ENCODE results near the gene APOC4. TPM values are rescaled to one million over a fixed set of nuclear protein-coding genes. Genes with fewer than 3 reads are reported as not detected.
"Not testable (repeated sequence)": the region's sequence is repeated elsewhere in the genome, so short reads cannot be mapped to it uniquely, and the experiment has no call there.

Gene APOC4
- total RNA-seq, 2 experiments from 2014 or later: not detected

GRCh38 chr19:44957526-44957925, 15.5 kb downstream of the APOC4 start:
- ATAC-seq: no peak
- CTCF ChIA-PET: interaction anchor here (1.1 to 1.2 kb wide), 2 partner anchors 31 to 102 kb away, joined by 3 read pairs; no protein-coding TSS in a partner anchor
- peaks cover 40% of the 10 kb centered on the region for H3K4me1 Mint-ChIP-seq

DNA sequence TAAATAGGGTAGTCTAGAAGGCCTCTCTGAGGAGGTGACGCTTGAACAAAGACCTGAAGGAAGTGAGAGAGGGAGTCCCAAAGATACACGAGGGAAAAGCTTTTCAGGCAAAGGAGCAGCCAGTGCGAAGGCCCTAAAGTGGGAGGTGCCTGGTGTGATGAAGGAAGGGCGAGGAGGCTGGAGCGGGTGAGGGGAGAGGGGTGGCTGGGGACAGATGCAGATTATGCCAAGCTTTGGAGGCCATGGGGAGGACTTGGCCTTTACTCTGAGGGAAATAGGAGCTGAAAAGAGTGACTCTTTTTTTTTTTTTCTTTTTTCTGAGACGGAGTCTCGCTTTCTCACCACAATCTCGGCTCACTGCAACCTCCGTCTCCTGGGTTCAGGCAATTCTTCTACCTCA, 16.1 kb downstream of the APOC4 start:
- Mint-ChIP-seq H3K4me3 (no peak overlapping the region), H3K9me3 (ENCODE audit: low read depth) (no peaks in the 10 kb centered on the region), H3K27me3 (no peaks in the 10 kb centered on the region), H3K36me3 (peaks cover 3% of the 10 kb centered on the region), H3K4me1 (peaks cover 40% of the 10 kb centered on the region), H3K27ac (peak overlapping the region; percentile 48)
- DNase-seq (no peak), ATAC-seq (no peak)
- CTCF ChIA-PET: interaction anchor here (0.7 kb wide), 1 partner anchor 506 kb away, joined by 3 read pairs; no protein-coding TSS in a partner anchor

More at GRCh38 chr19:44957526-44957925, 15.5 kb downstream of the APOC4 start:
- no peak for DNase-seq
- no peaks in the 10 kb centered on the region for H3K9me3 Mint-ChIP-seq (ENCODE audit: low read depth)
- H3K27ac Mint-ChIP-seq: peak overlapping the region; percentile 24
- no peaks in the 10 kb centered on the region for H3K27me3 Mint-ChIP-seq
- H3K4me3 Mint-ChIP-seq: no peak overlapping the region
- peaks cover 2% of the 10 kb centered on the region for H3K36me3 Mint-ChIP-seq

DNA sequence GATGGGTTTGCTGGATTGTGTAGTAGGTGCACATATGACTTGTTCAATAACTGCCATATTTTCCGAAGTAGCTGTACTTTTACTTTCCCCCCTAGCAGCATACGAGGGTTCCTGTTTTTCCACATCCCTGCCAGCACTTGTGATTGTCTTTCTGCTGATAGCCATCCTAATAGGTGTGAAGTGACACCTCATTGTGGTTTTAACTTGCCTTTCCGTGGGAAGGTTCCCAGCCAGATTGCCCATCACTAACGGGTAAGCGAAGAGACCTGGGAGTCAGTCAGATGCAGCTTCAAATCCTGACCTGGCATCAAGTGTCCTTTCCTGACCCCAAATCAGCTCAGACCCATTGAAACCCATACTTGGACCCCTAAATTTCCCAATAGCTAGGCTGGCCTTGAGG, 17.7 kb downstream of the APOC4 start:
- Mint-ChIP-seq H3K36me3 (peaks cover 9% of the 10 kb centered on the region), H3K4me3 (no peak overlapping the region), H3K27ac (no peak overlapping the region), H3K9me3 (ENCODE audit: low read depth) (no peaks in the 10 kb centered on the region), H3K4me1 (peaks cover 32% of the 10 kb centered on the region), H3K27me3 (no peaks in the 10 kb centered on the region)
- CTCF ChIA-PET: interaction anchor here (0.7 to 1.2 kb wide), 2 partner anchors 9 to 176 kb away, joined by 3 read pairs; no protein-coding TSS in a partner anchor
- no peak for DNase-seq
- ATAC-seq: no peak

GRCh38 chr19:44960906-44961728, 19.1 kb downstream of the APOC4 start:
- peaks cover 26% of the 10 kb centered on the region for H3K4me1 Mint-ChIP-seq
- peaks cover 9% of the 10 kb centered on the region for H3K36me3 Mint-ChIP-seq
- CTCF ChIA-PET: interaction anchor here (1.0 kb wide), 1 partner anchor 98 kb away, joined by 4 read pairs; no protein-coding TSS in a partner anchor
- no peaks in the 10 kb centered on the region for H3K9me3 Mint-ChIP-seq (ENCODE audit: low read depth)
- H3K4me3 Mint-ChIP-seq: no peak overlapping the region
- H3K27ac Mint-ChIP-seq: peak overlapping the region; percentile 20
- DNase-seq (no peak), ATAC-seq (no peak)
- no peaks in the 10 kb centered on the region for H3K27me3 Mint-ChIP-seq

GRCh38 chr19:44961821-44962220, 19.8 kb downstream of the APOC4 start:
- no peak overlapping the region for H3K4me3 Mint-ChIP-seq
- ATAC-seq: no peak
- peaks cover 19% of the 10 kb centered on the region for H3K4me1 Mint-ChIP-seq
- no peak for DNase-seq
- CTCF ChIA-PET: interaction anchor here (1.6 kb wide), 1 partner anchor 9 kb away, joined by 5 read pairs; no protein-coding TSS in a partner anchor
- H3K27me3 Mint-ChIP-seq: no peaks in the 10 kb centered on the region
- peaks cover 9% of the 10 kb centered on the region for H3K36me3 Mint-ChIP-seq
- no peaks in the 10 kb centered on the region for H3K9me3 Mint-ChIP-seq (ENCODE audit: low read depth)
- no peak overlapping the region for H3K27ac Mint-ChIP-seq

DNA sequence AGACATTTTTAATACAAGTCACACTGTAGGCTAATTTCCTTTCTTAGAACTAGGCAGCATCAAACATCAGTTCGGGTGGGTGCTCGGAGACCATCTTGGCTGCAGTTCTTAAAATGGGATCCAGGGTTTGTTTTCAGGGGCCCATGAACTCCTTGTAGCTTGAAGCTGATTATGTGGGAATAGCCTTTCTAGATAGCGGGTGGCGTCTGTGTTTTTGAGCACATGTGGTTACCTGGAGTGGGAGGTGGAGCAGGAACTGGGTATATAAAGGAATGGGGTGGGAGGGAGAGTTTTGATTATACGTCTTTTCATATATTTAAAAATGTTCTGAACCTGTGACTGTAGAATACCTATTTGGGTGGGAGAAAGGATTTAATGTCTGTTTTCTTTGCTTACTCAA, 26.1 kb downstream of the APOC4 start:
- Mint-ChIP-seq H3K4me3 (no peak overlapping the region), H3K27me3 (no peaks in the 10 kb centered on the region), H3K36me3 (peaks cover 14% of the 10 kb centered on the region), H3K9me3 (ENCODE audit: low read depth) (no peaks in the 10 kb centered on the region), H3K27ac (no peak overlapping the region), H3K4me1 (no peaks in the 10 kb centered on the region)
- CTCF ChIA-PET: no interaction called here
- no peak for ATAC-seq
- DNase-seq: no peak

- CTCF ChIA-PET: no interaction called here
- no peak for ATAC-seq
- H3K27me3 Mint-ChIP-seq: no peaks in the 10 kb centered on the region
Measured at GRCh38 chr19:44968670-44969069, 26.6 kb downstream of the APOC4 start.

GRCh38 chr19:44969437-44969836, 27.4 kb downstream of the APOC4 start:
- Mint-ChIP-seq H3K4me1 (no peaks in the 10 kb centered on the region), H3K36me3 (peaks cover 13% of the 10 kb centered on the region), H3K27ac (no peak overlapping the region), H3K4me3 (no peak overlapping the region), H3K27me3 (no peaks in the 10 kb centered on the region), H3K9me3 (ENCODE audit: low read depth) (no peaks in the 10 kb centered on the region)
- CTCF ChIA-PET: interaction anchor here (0.7 kb wide), 1 partner anchor 90 kb away, joined by 3 read pairs; no protein-coding TSS in a partner anchor
- DNase-seq (no peak), ATAC-seq (no peak)

More at GRCh38 chr19:44968670-44969069, 26.6 kb downstream of the APOC4 start:
- Mint-ChIP-seq H3K4me1 (no peaks in the 10 kb centered on the region), H3K27ac (no peak overlapping the region), H3K36me3 (peaks cover 14% of the 10 kb centered on the region), H3K9me3 (ENCODE audit: low read depth) (no peaks in the 10 kb centered on the region), H3K4me3 (no peak overlapping the region)
- DNase-seq: no peak

DNA sequence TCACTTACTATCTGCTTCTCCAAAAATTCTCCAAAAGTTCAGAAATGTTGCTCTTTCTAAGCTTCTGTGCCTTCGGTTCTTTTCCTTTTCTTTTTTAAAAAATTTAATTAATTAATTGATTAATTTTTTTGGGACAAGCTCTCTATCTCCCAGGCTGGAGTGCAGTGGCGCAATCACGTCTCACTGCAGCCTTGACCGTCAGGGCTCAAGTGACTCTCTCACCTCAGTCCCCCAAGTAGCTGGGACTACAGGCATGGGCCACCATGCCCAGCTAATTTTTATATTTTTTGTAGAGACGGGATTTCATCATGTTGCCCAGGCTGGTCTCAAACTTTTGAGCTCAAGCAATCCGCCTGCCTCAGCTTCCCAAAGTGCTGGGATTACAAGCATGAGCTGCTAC, 29.4 kb downstream of the APOC4 start:
- H3K36me3 Mint-ChIP-seq: peaks cover 13% of the 10 kb centered on the region
- DNase-seq; H3K4me3 Mint-ChIP-seq; ATAC-seq; H3K4me1 Mint-ChIP-seq; H3K27me3 Mint-ChIP-seq; H3K9me3 Mint-ChIP-seq (ENCODE audit: low read depth); H3K27ac Mint-ChIP-seq: not testable (repeated sequence)
- CTCF ChIA-PET: interaction anchor here (0.7 kb wide), 2 partner anchors 33 to 1408 kb away, joined by 3 read pairs; no protein-coding TSS in a partner anchor

DNA sequence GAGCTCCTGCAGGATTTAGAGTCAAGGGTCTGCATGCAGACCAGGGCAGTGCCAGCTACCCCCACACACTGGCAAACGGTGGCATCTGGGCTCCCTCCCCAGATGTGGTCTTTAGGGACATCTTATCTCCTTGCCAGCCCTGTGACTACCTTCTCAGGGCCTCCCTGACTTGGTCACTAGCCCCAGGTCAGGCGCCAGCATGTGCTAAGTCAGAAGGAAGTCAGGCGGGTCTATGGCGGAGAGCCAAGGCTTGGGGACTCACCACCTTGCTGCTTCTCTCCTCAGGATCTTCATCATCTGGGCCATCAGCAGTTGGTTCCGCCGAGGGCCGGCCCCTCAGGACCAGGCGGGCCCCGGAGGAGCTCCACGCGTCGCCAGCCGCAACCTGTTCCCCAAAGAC, 30.8 kb downstream of the APOC4 start:
- Mint-ChIP-seq H3K36me3 (peaks cover 16% of the 10 kb centered on the region), H3K9me3 (ENCODE audit: low read depth) (no peaks in the 10 kb centered on the region), H3K4me1 (no peaks in the 10 kb centered on the region), H3K27ac (no peak overlapping the region), H3K4me3 (no peak overlapping the region), H3K27me3 (no peaks in the 10 kb centered on the region)
- no peak for DNase-seq
- no peak for ATAC-seq
- CTCF ChIA-PET: no interaction called here

DNA sequence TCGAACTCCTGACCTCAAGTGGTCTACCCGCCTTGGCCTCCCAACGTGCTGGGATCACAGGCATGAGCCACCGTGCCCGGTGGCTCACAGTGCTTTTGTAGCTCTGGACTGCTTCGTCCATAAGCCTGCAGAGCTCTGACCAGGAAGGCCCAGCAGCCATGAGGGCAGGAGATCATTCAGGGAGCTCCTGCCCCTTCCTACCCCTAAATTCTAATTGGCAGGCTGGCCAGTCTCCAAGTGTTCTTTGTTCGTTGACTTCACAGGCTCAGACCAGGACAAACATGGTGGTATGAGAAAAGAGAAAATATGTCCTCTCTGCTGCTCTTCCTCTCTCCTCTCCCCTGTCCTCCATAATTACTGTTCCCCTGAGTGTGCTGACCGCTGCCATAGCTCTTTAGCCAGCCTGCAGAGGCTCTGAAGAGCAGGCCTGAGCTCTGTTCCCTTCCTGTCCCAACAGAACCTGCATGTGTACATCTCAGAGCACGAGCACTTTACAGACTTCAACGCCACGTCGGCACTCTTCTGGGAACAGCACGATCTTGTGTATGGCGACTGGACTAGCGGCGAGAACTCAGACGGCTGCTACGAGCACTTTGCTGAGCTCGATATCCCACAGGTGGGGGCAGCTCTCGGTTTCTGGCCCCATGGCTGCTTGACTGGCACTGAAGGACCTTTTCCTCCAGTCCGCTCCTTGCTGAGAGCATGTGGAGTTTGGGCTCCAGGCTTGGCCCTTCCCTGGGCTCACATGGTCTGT, 32.1 kb downstream of the APOC4 start:
- DNase-seq (no peak), ATAC-seq (no peak)
- Mint-ChIP-seq H3K4me1 (no peaks in the 10 kb centered on the region), H3K27me3 (no peaks in the 10 kb centered on the region), H3K4me3 (no peak overlapping the region), H3K9me3 (ENCODE audit: low read depth) (no peaks in the 10 kb centered on the region), H3K27ac (no peak overlapping the region), H3K36me3 (peaks cover 15% of the 10 kb centered on the region)
- CTCF ChIA-PET: no interaction called here

DNA sequence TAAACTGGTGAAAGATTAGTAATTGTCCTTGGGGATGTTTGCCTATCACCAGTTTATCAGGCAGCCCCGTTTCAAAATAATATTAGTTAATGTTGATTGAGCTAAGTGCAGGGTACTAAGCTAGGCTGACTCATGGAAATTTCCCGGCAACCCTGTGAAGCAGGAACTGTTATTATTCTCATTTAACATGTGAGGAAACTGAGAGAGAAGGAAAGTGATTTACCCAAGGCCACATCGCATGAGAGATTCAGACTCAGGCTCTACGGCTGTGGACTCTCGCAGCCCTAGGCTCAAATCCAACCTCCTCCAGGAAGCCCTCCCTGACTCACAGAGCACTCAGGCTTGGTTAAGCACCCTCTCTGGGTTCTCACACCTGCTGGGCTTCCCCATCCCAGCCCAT, 32.8 kb downstream of the APOC4 start:
- Mint-ChIP-seq H3K27ac (no peak overlapping the region), H3K4me3 (no peak overlapping the region), H3K27me3 (no peaks in the 10 kb centered on the region), H3K4me1 (no peaks in the 10 kb centered on the region), H3K9me3 (ENCODE audit: low read depth) (no peaks in the 10 kb centered on the region), H3K36me3 (peaks cover 14% of the 10 kb centered on the region)
- DNase-seq (no peak), ATAC-seq (no peak)
- CTCF ChIA-PET: no interaction called here

DNA sequence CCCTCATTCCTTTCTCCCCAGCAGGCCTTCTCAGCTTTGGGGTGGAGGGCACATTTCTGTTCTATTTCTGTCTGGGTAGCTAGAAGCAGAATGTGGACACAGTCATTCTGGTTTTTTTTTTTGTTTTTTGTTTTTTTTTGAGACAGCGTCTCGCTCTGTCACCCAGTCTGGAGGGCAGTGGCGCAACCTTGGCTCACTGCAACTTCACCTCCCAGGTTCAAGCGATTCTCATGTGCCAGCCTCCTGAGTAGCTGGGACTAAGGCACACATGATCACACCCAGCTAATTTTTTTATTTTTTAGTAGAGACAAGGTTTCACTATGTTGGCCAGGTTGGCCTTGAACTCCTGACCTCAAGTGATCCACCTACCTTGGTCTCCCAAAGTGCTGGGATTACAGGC, 33.4 kb downstream of the APOC4 start:
- Mint-ChIP-seq H3K36me3 (peaks cover 14% of the 10 kb centered on the region), H3K27ac (no peak overlapping the region), H3K4me3 (no peak overlapping the region), H3K27me3 (no peaks in the 10 kb centered on the region), H3K4me1 (no peaks in the 10 kb centered on the region), H3K9me3 (ENCODE audit: low read depth) (no peaks in the 10 kb centered on the region)
- CTCF ChIA-PET: no interaction called here
- no peak for ATAC-seq
- DNase-seq: no peak
